Measurements from ENCODE around the gene TDRKH.

TDRKH gene

GRCh38 chr1:151763990-151764389 lies 26.3 kb downstream of the TDRKH start:
- H3K27ac ChIP-seq, result peak overlapping the region; percentile 98
- TF ChIP-seq CTCF (conservative IDR thresholded peaks at IDR 0.05), result no peak

GRCh38 chr1:151762941-151763921 lies 27.1 kb downstream of the TDRKH start, which contains the start of gene MRPL9:
TSS of gene MRPL9 (minus strand) at chr1:151763496. CDS start at chr1:151763479, 17 bp downstream.
- TF ChIP-seq CTCF (conservative IDR thresholded peaks at IDR 0.05), result no peak
- peak within 1 kb of the TSS; percentile 98 for H3K27ac ChIP-seq

GRCh38 chr1:151760597-151761385 lies 29.5 kb downstream of the TDRKH start:
- no peak for TF ChIP-seq CTCF (conservative IDR thresholded peaks at IDR 0.05)

GRCh38 chr1:151759241-151759640 lies 31.1 kb downstream of the TDRKH start:
- TF ChIP-seq CTCF (conservative IDR thresholded peaks at IDR 0.05), result no peak
- no peak overlapping the region; the same call in 1 of the 2 replicates for H3K27ac ChIP-seq

More at GRCh38 chr1:151760597-151761385, 29.5 kb downstream of the TDRKH start:
- peak overlapping the region; percentile 19; the same call in 1 of the 2 replicates for H3K27ac ChIP-seq

GRCh38 chr1:151756291-151756690 lies 34.0 kb downstream of the TDRKH start:
- TF ChIP-seq CTCF (conservative IDR thresholded peaks at IDR 0.05), result no peak
- no peak overlapping the region for H3K27ac ChIP-seq

GRCh38 chr1:151741516-151741915 lies 48.8 kb downstream of the TDRKH start:
- peak overlapping the region; percentile 98; the same call in 1 of the 2 replicates for H3K27ac ChIP-seq
- TF ChIP-seq CTCF (conservative IDR thresholded peaks at IDR 0.05), result no peak
